Activated CD8-positive, alpha-beta memory T cell treated with anti-CD3 and anti-CD28 coated beads for 36 hours (primary cell): ENCODE data around the gene AP3D1. TPM values are rescaled to one million over a fixed set of nuclear protein-coding genes. Genes with fewer than 3 reads are reported as not detected.

Source experiments
- CTCF ChIA-PET: fragments of 350-600 bp; sonication (Branson Sonifier 250); formaldehyde crosslinking; loops from one replicate; lab custom pipeline; 2021; ENCODE audit warnings: antibody characterized with exemption; lab: Charles Lee
- POLR2A ChIA-PET: fragments of 350-600 bp; sonication (Branson Sonifier 250); formaldehyde crosslinking; loops from one replicate; lab custom pipeline; 2021; ENCODE audit warnings: antibody characterized with exemption; lab: Charles Lee
- total RNA-seq, 2 experiments: library from RNA; stranded (reverse); gene quantifications; one replicate each; pipeline ENCODE4 v1.2.3, GENCODE V29; 2021

The AP3D1 gene
- total RNA-seq, 2 experiments from 2014 or later, result 94.2 to 103 TPM

DNA sequence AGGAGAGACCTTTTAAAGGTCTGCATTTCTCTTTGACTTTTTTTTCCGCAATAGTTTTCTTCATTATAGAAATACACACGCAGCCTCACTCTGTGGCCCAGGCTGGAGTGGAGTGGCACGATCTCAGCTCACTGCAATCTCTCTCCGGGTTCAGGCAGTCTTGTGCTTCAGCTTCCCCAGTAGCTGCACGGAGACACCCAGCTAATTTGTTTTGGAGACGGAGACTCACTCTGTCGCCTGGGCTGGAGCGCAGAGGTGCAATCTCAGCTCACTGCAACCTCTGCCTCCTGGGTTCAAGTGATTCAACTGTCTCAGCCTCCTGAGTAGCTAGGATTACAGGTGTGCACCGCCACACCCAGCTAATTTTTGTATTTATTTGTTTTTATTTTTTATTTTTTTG is 88.6 kb downstream of the AP3D1 start:
- POLR2A ChIA-PET, result interaction anchor here (1.2 to 1.7 kb wide), 2 partner anchors 11 to 18 kb away, joined by 3 to 8 read pairs; no protein-coding TSS in a partner anchor
- CTCF ChIA-PET, result interaction anchor here (1.0 to 1.1 kb wide), 2 partner anchors 11 to 23 kb away, joined by 6 to 7 read pairs; no protein-coding TSS in a partner anchor

DNA sequence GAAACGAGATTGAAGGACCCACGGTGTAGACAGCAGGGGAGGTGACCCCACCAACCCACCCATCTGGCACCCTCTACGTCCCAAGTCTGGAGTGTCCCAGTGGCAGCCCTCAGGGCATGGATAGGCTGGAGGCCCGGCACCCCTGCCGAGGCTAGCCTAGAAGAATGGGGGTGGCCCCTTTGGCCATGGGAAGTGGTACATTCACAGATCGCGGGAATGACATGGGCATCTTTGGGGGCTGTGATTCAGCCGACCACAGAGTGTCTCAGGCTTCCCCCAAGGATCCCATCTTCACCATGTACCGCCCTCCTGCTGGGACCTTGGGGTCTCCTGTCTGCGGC is 89.0 kb downstream of the AP3D1 start:
- ChIA-PET POLR2A (interaction anchor here (1.2 to 2.3 kb wide), 3 partner anchors 10 to 19 kb away, joined by 3 to 17 read pairs (median 8); no protein-coding TSS in a partner anchor), CTCF (interaction anchor here (0.9 to 1.2 kb wide), 4 partner anchors 10 to 46 kb away, joined by 3 to 7 read pairs (median 4); no protein-coding TSS in a partner anchor)

DNA sequence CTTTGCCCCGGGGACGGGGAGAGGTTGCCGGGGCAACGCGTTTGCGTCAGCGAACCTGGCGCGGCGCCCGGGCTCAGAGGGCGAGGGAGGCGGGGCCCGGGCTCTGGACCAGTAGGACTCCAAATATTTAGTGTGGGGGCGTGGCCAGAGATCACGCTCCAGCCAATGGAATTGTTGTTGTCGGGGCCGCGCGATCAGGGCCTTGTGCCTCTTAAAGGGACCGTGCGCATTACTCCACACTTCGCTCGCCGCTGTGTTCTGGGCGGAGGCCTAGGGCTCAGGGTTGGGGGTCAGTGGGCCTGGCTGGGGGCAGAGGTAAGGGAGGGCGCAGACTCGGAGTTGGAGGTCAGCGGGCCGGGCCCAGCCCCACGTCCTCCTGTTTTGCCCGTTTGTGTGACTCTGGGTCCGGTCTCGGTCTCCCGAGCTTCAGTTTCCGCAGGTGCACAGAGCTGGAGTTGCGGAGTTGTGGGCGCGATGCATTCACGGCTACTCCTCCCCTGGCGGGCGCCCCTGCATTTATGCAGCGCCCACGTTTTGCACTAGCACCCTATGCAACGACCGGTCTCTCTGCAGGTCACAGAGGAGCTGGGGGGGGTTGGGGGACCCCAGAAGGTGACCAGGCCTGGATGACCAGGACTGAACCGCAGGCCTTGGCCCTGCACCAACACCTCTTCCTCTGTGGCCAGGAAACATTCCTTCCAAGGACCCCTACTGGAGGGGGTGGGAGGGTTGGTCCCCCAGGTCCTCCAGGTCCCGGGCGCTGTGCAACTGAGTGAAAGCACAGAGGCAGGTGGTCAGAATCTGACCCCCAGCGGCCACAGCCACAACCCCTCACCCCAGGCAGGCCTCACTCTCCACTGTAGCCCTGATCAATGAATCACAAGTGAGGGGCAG is 89.6 kb downstream of the AP3D1 start:
- ChIA-PET POLR2A (interaction anchor here (1.2 to 2.3 kb wide), 2 partner anchors 10 to 19 kb away, joined by 3 to 17 read pairs; no protein-coding TSS in a partner anchor), CTCF (interaction anchor here (0.6 to 1.4 kb wide), 5 partner anchors 12 to 87 kb away, joined by 3 to 4 read pairs (median 3); no protein-coding TSS in a partner anchor)

DNA sequence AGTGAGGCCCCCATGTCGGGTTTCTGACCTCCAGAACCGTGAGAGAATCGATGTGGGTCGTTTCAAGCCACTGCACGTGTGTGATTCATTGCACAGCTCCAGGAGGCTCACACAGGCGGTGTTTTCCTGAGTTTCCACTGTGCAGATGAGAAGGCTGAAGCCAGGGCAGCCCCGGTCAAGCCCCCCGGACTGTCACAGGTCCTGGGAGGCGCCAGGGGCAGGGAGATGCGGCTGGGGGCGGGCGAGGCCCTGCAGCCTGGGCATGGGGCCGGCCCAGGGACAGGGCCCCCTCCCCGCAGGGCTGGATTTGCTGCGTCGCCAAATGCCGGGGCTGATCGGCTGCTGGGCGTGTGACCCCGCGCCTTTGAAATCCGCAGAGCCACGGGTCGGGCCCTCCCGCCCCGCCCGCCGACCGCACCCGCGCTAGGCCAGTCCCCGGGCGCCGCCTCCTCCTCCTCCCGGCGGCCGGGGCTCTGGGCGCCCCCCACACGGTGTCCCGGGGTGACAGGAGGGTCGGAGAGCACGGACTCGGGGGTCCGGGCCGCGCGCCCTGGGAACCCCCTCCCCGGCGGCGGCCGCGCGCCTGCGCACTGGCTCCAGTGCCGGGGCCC is 90.4 kb downstream of the AP3D1 start:
- CTCF ChIA-PET, result interaction anchor here (0.6 to 1.4 kb wide), 6 partner anchors 11 to 88 kb away, joined by 3 to 4 read pairs (median 3); no protein-coding TSS in a partner anchor
- POLR2A ChIA-PET, result interaction anchor here (1.5 to 2.3 kb wide), 2 partner anchors 9 to 18 kb away, joined by 8 to 17 read pairs; no protein-coding TSS in a partner anchor

DNA sequence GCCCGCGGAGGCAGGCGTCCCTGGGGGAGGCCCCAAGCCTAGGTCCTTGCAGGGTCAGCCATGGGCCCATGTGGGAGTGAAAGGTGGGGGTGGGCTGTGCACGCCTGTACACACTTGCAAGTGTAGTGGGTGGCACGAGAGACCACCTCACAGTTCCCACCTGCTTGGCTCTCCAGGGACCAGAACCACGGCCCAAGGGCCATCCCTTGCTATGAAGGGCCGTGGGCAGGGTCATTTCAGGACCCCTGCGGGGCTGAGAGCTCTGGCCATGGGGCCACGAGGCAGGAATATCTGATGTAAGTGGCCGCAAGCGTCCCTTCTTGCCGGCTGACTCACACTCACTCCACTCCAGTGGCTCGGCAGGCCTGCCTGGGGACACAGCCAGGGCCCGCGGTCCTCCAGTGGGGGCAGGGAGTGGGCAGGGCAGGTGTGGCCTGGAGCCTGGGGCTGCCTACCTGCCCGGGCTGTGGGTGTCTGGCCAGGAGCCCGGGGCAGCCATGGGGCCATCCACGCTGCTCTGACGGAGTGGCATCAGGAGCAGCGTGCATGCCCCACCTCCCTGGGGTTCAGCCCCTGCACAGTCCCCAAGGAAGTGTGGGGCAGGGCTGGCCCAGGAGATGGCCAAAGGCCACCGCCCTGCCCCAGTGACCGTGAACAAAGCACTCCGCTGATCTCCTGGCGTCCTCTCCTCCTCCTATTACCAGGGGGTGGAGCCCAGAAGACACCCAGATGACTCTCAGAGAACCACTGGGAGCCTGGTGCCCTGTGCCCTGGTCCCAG is 91.8 kb downstream of the AP3D1 start:
- ChIA-PET POLR2A (interaction anchor here (0.6 to 1.5 kb wide), 3 partner anchors 11 to 35 kb away, joined by 3 to 8 read pairs (median 3); no protein-coding TSS in a partner anchor), CTCF (interaction anchor here (1.1 kb wide), 1 partner anchor 8 kb away, joined by 5 read pairs; no protein-coding TSS in a partner anchor)

DNA sequence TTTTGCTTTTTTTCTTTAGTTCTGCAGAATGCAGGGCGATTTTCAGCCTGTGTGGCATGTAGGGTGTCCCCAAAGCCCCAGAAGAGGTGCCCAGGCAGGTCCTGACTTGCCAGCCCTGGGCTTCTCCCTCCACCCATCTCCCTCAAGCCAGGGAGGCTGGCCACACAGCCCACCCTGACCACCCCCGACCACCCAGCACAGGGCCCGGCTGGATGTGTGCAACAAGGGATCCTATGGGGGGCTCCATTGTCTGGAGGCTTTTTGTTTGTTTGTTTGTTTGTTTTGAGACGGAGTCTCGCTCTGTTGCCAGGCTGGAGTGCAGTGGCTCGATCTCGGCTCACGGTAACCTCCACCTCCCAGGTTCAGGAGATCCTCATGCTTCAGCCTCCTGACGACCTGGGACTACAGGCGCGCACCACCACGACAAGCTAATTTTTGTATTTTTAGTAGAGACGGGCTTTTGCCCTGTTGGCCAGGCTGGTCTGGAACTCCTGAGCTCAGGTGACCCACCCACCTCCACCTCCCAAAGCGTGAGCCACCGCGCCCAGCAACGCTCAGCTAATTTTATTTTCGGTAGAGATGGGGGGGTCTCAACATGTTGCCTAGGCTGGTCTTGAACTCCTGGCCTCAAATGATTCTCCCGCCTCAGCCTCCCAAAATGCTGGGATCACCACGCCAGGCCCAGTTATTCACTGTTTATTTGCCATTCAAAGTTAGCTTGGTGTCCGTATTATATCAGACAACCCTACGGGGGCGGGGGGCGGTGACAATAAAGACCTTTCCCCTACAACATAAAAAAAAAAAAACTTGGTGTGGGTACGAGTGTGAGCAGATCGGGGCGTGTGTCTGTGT is 92.6 kb downstream of the AP3D1 start:
- CTCF ChIA-PET, result interaction anchor here (2.7 kb wide), 1 partner anchor 39 kb away, joined by 8 read pairs; no protein-coding TSS in a partner anchor

DNA sequence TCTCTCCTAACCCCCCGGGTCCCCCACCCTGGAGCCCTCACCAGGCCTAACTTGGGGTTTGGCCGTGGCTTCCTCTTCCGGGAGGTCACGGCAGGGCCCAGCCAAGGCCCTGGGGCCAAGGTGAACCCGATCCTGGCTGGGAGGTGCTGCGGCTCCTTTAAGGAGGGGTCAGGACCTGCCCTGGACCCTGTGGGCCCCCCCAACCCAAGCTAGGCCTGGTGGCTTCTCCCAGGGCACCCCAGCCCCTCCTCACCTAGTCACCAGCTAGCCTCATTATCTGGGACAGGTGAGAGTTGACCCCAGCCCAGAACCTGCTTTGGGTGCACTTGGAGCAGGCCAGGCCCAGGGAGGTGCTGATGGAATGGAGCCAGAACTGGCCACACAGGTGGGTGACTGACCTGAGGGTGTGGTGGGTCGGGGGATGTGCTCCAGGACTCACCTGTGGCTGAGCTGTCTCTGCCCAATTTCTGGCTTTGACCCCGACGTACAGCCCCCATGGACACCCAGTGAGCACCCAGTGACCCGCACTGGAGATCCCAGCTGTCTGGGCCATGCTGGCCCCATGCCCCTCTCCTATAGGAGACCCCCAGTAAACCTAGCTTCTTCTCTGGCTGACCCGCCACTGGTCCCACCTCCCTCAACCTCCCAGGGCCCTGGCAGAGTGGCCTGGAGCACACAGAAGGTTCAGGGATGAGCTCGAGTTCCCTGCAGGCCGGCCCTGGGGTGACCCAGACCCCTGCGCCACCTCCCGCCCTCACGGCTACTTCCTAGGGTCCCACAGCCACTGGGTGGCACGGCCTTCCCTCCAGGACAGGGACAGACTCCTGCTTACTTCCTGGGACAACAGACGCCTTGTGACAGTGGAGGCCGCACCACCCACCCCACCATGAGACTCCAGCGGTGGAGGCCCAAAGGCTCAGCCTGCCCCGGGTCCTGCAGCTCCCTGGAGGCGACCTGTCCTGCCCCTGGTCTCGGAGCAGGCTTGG is 93.6 kb downstream of the AP3D1 start:
- ChIA-PET CTCF (interaction anchor here (1.4 to 2.7 kb wide), 2 partner anchors 26 to 38 kb away, joined by 3 to 8 read pairs; no protein-coding TSS in a partner anchor), POLR2A (no interaction called here)

More for the DNA sequence above, 92.6 kb downstream of the AP3D1 start:
- POLR2A ChIA-PET, result interaction anchor here (0.5 kb wide), 1 partner anchor 104 kb away, joined by 4 read pairs; no protein-coding TSS in a partner anchor

DNA sequence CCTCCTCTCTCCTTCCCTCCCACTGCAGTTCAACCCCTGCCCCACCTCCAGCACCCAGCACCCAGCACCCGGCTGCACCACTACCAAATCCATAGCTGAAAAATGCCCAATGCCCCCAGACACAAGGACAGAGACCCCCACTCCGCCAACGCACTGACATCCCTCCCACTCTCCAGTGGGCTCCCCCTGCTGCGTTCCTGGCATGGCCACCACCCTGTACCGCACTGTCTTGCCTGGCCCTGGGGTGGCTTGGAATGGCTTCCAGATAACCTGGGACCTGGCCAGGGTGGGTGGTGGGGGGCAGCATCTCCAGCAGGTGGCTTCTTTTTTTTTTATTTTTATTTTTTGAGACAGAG is 94.6 kb downstream of the AP3D1 start:
- POLR2A ChIA-PET, result interaction anchor here (0.7 kb wide), 1 partner anchor 15 kb away, joined by 3 read pairs; no protein-coding TSS in a partner anchor
- CTCF ChIA-PET, result interaction anchor here (0.5 to 2.7 kb wide), 5 partner anchors 11 to 37 kb away, joined by 3 to 8 read pairs (median 3); no protein-coding TSS in a partner anchor

DNA sequence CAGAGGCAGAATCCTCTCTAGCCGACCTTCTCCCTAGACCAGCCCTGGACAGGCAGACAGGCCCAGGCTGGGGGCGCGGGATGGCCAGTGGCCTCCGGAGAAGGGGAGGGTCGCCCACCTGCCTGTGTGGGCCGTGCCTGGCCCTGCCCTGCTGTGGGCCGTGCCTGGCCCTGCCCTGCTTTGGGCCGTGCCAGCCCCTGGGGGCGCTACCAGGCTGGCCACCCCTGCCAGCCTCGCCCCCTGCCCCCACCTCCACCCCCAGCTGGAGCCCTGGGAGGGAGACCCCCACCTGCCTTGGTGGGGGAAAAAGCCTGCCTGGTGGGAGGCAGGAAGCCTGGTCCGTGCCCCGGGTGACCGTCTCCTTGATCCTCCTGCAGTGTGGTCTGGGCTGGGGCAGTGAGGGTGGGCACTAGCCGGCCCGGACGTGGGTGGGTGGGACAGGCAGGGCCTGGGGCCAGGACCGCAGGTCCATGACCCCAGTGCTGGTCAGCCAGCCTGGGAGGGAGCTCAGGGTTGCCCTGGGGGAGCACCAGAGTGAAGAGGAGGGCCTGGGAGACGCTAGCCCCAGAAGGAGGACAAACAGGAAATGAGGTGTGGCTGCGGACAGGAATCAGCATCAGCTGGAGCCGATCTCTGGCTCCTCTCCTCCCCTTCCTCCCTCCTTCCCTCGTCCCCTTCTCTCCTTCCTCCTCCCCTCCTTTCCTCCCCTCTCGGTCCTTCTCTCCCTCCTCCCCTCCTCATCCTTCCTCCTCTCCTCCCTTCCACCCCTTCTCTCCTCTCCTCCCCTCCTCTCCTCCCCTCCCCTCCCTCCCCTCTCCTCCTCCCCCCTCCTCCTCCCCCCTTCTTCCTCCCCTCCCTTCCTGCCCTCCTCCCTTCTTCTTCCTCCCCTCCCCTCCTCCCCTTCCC is 95.2 kb downstream of the AP3D1 start:
- CTCF ChIA-PET, result interaction anchor here (0.6 to 2.7 kb wide), 4 partner anchors 14 to 37 kb away, joined by 3 to 8 read pairs (median 4); no protein-coding TSS in a partner anchor
- POLR2A ChIA-PET, result interaction anchor here (0.6 to 0.7 kb wide), 2 partner anchors 14 to 57 kb away, joined by 3 to 5 read pairs; no protein-coding TSS in a partner anchor

DNA sequence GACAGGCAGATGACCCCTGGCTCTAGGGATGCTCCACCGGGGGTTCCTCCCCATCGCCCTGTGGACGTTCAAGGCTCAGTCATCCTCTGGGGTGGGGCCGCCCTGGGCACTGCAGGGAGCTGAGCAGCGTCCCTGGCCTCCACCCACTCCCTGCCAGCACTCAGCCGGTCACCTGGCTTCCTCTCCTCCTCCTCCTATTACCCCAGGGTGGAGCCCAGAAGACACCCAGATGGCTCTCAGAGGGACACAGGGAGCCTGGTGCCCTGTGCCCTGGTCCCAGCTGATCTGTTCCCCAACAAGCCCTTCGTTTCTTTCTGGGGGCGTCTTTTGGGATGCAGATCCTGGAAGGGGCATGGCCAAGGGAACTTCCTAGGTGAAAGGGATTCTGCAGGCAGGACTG is 96.6 kb downstream of the AP3D1 start:
- ChIA-PET POLR2A (no interaction called here), CTCF (no interaction called here)

DNA sequence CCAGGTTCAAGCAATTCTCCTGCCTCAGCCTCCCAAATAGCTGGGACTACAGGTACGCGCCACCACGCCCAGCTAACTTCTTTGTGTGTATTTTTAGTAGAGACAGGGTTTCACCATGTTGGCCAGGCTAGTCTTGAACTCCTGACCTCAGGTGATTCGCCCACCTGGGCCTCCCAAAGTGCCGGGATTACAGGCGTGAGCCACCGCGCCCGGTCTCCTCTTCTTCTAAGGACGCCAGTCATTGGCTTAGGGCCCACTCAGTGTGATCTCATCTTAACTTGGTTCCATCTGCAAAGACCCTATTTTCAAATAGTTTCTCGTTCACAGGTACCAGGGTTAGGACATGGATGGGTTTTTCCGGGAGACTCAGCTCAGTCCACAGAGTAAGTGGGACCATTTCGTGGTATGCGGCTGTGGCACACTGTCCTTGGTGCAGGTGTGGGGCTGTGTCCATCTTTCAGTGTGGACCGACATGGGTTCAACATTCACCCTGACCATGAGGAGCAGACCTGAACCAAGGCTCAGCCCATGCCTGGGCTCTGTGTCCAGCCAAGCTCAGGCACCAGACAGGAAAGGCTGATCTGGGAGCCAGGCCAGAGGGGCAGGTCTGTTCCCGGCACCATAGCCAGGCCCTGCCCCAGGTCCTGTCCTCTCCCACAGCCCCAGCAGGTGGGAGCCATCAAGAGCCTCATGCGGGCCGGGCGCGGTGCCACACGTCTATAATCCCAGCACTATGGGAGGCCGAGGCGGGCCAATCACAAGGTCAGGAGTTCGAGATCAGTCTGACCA is 97.6 kb downstream of the AP3D1 start:
- CTCF ChIA-PET, result interaction anchor here (0.8 to 2.7 kb wide), 2 partner anchors 8 to 11 kb away, joined by 4 to 7 read pairs; no protein-coding TSS in a partner anchor
- POLR2A ChIA-PET, result interaction anchor here (0.5 kb wide), 1 partner anchor 46 kb away, joined by 4 read pairs; no protein-coding TSS in a partner anchor

DNA sequence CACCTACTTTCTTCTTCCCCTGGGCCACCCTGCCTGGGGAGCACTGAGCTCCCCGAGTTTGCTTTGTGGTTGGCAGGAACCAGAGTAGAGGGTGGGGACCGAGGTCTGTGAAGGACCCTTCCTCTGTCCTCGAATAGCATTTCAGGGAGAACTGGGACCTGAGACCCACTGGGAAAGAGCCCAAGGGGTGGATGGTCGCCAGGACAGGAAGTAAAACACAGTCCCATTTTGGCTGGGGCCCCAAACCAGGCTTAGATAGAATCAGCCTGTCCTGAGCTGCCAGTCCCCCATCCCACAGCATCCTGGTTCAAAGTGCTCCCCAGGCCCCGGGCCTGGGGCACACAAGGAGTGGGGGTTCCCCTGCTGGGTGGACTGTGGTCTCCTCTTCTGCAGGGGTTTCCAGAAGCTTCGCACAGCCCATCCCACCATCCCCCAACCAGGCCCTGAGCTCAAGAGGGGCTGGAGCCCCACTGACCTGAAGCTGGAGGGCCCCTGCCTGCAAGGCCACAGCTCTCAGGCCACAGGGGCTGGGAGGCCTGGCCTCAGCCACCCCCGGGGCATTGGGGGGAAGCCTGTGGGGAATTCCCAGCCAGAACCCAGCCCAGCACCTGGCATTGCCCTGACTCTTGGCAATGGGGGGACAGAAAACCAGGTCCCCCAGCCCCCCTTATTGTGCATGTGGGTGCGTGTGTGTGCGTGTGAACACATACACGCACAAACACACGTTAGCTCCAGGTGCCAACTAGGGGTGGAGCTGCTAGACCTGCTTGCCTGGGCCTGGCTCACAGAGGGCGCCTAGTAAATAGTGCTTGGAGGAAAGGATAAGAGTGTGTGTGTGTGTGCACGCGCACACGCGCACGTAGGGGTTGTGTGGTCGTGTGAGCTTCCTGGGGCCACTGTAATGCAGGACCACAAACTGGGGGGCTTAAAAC is 99.3 kb downstream of the AP3D1 start:
- ChIA-PET CTCF (interaction anchor here (0.6 to 2.7 kb wide), 15 partner anchors 8 to 1130 kb away, joined by 3 to 13 read pairs (median 3); no protein-coding TSS in a partner anchor), POLR2A (interaction anchor here (0.5 to 2.2 kb wide), 11 partner anchors 9 to 43 kb away, joined by 3 to 33 read pairs (median 5); no protein-coding TSS in a partner anchor)
